ENCODE measurements around the gene SORCS1. TPM values are rescaled to one million over a fixed set of nuclear protein-coding genes. Genes with fewer than 3 reads are reported as not detected.
A peak's percentile ranks its signal among the peaks of the same experiment; 100 is the strongest.

SORCS1 gene
- total and polyA plus RNA-seq, 2 experiments from 2014 or later = 2.9 to 8.9 TPM

GRCh38 chr10:107213861-107214260 lies 49.4 kb upstream of the SORCS1 start (continued):
- no peak for TF ChIP-seq EZH2 (IDR thresholded peaks at IDR 0.05; ENCODE audit: low read depth, unreplicated experiment)
- TF ChIP-seq ZNF331 (CRISPR knock-in tag; IDR thresholded peaks at IDR 0.05; ENCODE audit: low read depth) = no peak
- no peak for TF ChIP-seq CTCF (conservative IDR thresholded peaks at IDR 0.05; ENCODE audit: low read depth in 2 of 2)
- no peak for TF ChIP-seq REST (IDR thresholded peaks at IDR 0.05; ENCODE audit: unreplicated experiment)
- no peak for TF ChIP-seq ZNF114 (CRISPR knock-in tag; IDR thresholded peaks at IDR 0.05)
- no peak for TF ChIP-seq CREB1 (CRISPR knock-in tag; IDR thresholded peaks at IDR 0.05; ENCODE audit: low read depth)
- TF ChIP-seq JUNB (IDR thresholded peaks at IDR 0.05; ENCODE audit: unreplicated experiment) = no peak

- no peaks in the 10 kb centered on the region for H3K4me1 Mint-ChIP-seq
- Histone ChIP-seq H3K4me1 (ENCODE audit: insufficient read depth) (no peaks in the 10 kb centered on the region), H3K4me2 (no peak overlapping the region), H3K9me2 (ENCODE audit: insufficient read depth) (no peaks in the 10 kb centered on the region), H2AFZ (no peak overlapping the region), H3F3A (replicated peaks; ENCODE audit: low read depth) (no peaks in the 10 kb centered on the region), H3K27ac (ENCODE audit: low read depth) (no peak overlapping the region), H3K79me2 (replicated peaks; ENCODE audit: insufficient read depth) (no peaks in the 10 kb centered on the region), H3K36me3 (ENCODE audit: insufficient read depth) (no peaks in the 10 kb centered on the region), H4K20me1 (replicated peaks; ENCODE audit: insufficient read depth) (no peaks in the 10 kb centered on the region), H3K4me3 (no peak overlapping the region), H3K27me3 (ENCODE audit: insufficient read depth) (no peaks in the 10 kb centered on the region)
- TF ChIP-seq CTCF (conservative IDR thresholded peaks at IDR 0.05; ENCODE audit: low read depth in 2 of 2) (0 out of 4 replicates have a peak, but pooled peaks of 1 of the 2 experiments have one; percentile 14), ETS1 (IDR thresholded peaks at IDR 0.05) (no peak)
- H3K4me3 Mint-ChIP-seq = no peak overlapping the region
- DNase-seq (ENCODE audit: low spot score) (no peak), ATAC-seq (no peak)
- H3K27me3 Mint-ChIP-seq (ENCODE audit: insufficient read depth, low read depth, poor library complexity) = no peaks in the 10 kb centered on the region
- no peak overlapping the region for H3K27ac Mint-ChIP-seq
- H3K36me3 Mint-ChIP-seq (ENCODE audit: low read depth) = no peaks in the 10 kb centered on the region
- no peaks in the 10 kb centered on the region for H3K9me3 Mint-ChIP-seq
Measured at GRCh38 chr10:107206833-107207232, 42.3 kb upstream of the SORCS1 start.

Measured in GM23338 (cell line).